Measurements from ENCODE around the gene LZTR1. TPM values are rescaled to one million over a fixed set of nuclear protein-coding genes. Genes with fewer than 3 reads are reported as not detected.

The LZTR1 gene
- total and polyA plus RNA-seq, 2 of the 8 experiments (the other 6 are each of a cell fraction or from before 2014, with no cell fraction given) = 22.3 to 31.0 TPM

- TF ChIP-seq, protein P1, sequence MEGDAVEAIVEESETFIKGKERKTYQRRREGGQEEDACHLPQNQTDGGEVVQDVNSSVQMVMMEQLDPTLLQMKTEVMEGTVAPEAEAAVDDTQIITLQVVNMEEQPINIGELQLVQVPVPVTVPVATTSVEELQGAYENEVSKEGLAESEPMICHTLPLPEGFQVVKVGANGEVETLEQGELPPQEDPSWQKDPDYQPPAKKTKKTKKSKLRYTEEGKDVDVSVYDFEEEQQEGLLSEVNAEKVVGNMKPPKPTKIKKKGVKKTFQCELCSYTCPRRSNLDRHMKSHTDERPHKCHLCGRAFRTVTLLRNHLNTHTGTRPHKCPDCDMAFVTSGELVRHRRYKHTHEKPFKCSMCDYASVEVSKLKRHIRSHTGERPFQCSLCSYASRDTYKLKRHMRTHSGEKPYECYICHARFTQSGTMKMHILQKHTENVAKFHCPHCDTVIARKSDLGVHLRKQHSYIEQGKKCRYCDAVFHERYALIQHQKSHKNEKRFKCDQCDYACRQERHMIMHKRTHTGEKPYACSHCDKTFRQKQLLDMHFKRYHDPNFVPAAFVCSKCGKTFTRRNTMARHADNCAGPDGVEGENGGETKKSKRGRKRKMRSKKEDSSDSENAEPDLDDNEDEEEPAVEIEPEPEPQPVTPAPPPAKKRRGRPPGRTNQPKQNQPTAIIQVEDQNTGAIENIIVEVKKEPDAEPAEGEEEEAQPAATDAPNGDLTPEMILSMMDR (IDR thresholded peaks at IDR 0.05; ENCODE audit: control extremely low read depth in 1 of 3, insufficient read depth in 1 of 3, low read depth in 1 of 3, low read length in 3 of 3) = no peak
- TF ChIP-seq CHD1 (IDR thresholded peaks at IDR 0.05; ENCODE audit: low read depth, low read length) = no peak
- no peak for TF ChIP-seq KDM5A (IDR thresholded peaks at IDR 0.05; ENCODE audit: low read length)
- TF ChIP-seq SIX5 (IDR thresholded peaks at IDR 0.05; ENCODE audit: low read depth, low read length) = no peak
- no peak for TF ChIP-seq EP300 (IDR thresholded peaks at IDR 0.05; ENCODE audit: borderline replicate concordance in 1 of 2, low read depth in 2 of 2, low read length in 2 of 2)
Measured at GRCh38 chr22:20946991-20947390, 35.1 kb upstream of the LZTR1 start (continued).
